IMR-90 (cell line): Measurements from ENCODE around the gene MTCH2. TPM values are rescaled to one million over a fixed set of nuclear protein-coding genes. Genes with fewer than 3 reads are reported as not detected.

Experiments
- ATAC-seq: fragments of 200-7000 bp; cut with Tn5 transposase; 2 replicates; pipeline ENCODE4 v1.9.1; 2020; ENCODE audit warnings: low read depth, mild to moderate bottlenecking, moderate library complexity
- BruUV-seq: library from RNA; stranded (reverse); fragments of 400-500 nt; replicated peaks from 2 replicates; lab custom pipeline; 2021; lab: Mats Ljungman, UMichigan
- CTCF ChIA-PET: fragments of 300-600 bp; formaldehyde crosslinking; extraction: SDS; loops from one replicate; lab custom pipeline; 2021; ENCODE audit warnings: antibody characterized with exemption; lab: Yijun Ruan, JAX
- POLR2A ChIA-PET: fragments of 300-600 bp; sonication (Branson Sonifier 250); formaldehyde crosslinking; loops from one replicate; lab custom pipeline; 2022; ENCODE audit warnings: antibody characterized with exemption; ENCODE audit not compliant: unreplicated experiment; lab: Charles Lee
- DNase-seq: peaks from one replicate; pipeline ENCODE4 v3.0.0; 2013
- H2AFZ ChIP-seq: replicated peaks from 2 replicates; pipeline ENCODE3; 2013; ENCODE audit warnings: low read length, mild to moderate bottlenecking; ENCODE audit not compliant: poor library complexity
- H2AK5ac ChIP-seq: 2 replicates; pipeline ENCODE4 v1.6.1; 2013; ENCODE audit warnings: low read depth, low read length, inconsistent platforms
- H2AK9ac ChIP-seq: replicated peaks from 2 replicates; pipeline ENCODE3; 2013; ENCODE audit warnings: mild to moderate bottlenecking, low read depth, low read length, moderate library complexity; ENCODE audit not compliant: poor library complexity
- H2BK120ac ChIP-seq: 2 replicates; pipeline ENCODE4 v1.6.1; 2013; ENCODE audit warnings: low read depth, low read length, inconsistent platforms
- H2BK15ac ChIP-seq: 3 replicates; pipeline ENCODE4 v1.6.1; 2013; ENCODE audit warnings: low read depth, low read length, inconsistent platforms
- H2BK20ac ChIP-seq: 2 replicates; pipeline ENCODE4 v1.6.1; 2013; ENCODE audit warnings: low read depth, mild to moderate bottlenecking, inconsistent platforms, low read length, moderate library complexity
- H2BK5ac ChIP-seq: 2 replicates; pipeline ENCODE4 v1.6.1; 2013; ENCODE audit warnings: mild to moderate bottlenecking, low read depth, low read length, inconsistent platforms; ENCODE audit not compliant: poor library complexity, severe bottlenecking
- H3K14ac ChIP-seq: replicated peaks from 2 replicates; pipeline ENCODE4 v1.6.1; 2013; ENCODE audit warnings: low read depth, low read length, inconsistent platforms
- H3K18ac ChIP-seq: 2 replicates; pipeline ENCODE4 v1.6.1; 2013; ENCODE audit warnings: low read depth, low read length, control low read depth
- H3K23ac ChIP-seq: 2 replicates; pipeline ENCODE4 v1.6.1; 2013; ENCODE audit warnings: low read depth, low read length, inconsistent platforms
- H3K27ac ChIP-seq: 2 replicates; pipeline ENCODE4 v1.5.1; 2013; ENCODE audit warnings: mild to moderate bottlenecking, control low read depth, low read length; ENCODE audit not compliant: insufficient read depth
- H3K27me3 ChIP-seq: 2 replicates; pipeline ENCODE4 v1.6.1; 2013; ENCODE audit warnings: low read length; ENCODE audit not compliant: control insufficient read depth, insufficient read depth
- H3K36me3 ChIP-seq: 2 replicates; pipeline ENCODE4 v1.6.1; 2013; ENCODE audit warnings: low read length, mixed read lengths; ENCODE audit not compliant: control insufficient read depth, insufficient read depth
- H3K4ac ChIP-seq: 2 replicates; pipeline ENCODE4 v1.6.1; 2013; ENCODE audit warnings: low read depth, low read length, inconsistent platforms
- H3K4me1 ChIP-seq: 2 replicates; pipeline ENCODE4 v1.6.1; 2013; ENCODE audit warnings: low read length, mixed read lengths; ENCODE audit not compliant: control insufficient read depth, insufficient read depth
- H3K4me2 ChIP-seq: 2 replicates; pipeline ENCODE4 v1.6.1; 2013; ENCODE audit warnings: low read depth, mild to moderate bottlenecking, control low read depth, low read length, moderate library complexity
- H3K4me3 ChIP-seq: 2 replicates; pipeline ENCODE4 v1.5.1; 2013; ENCODE audit warnings: low read depth, mild to moderate bottlenecking, control low read depth, low read length, moderate library complexity; ENCODE audit not compliant: insufficient read depth
- H3K56ac ChIP-seq: 2 replicates; pipeline ENCODE4 v1.6.1; 2013; ENCODE audit warnings: low read length, inconsistent platforms; ENCODE audit not compliant: insufficient read depth; ENCODE audit errors: extremely low read depth
- H3K79me1 ChIP-seq, 2 experiments: 2 replicates each; pipeline ENCODE4 v1.6.1; 2013; ENCODE audit warnings: low read length in 2 of 2, inconsistent platforms in 1 of 2, low read depth in 1 of 2
- H3K9ac ChIP-seq: 2 replicates; pipeline ENCODE4 v1.6.1; 2013; ENCODE audit warnings: low read depth, low read length, control low read depth
- H3K9me1 ChIP-seq: 2 replicates; pipeline ENCODE4 v1.6.1; 2013; ENCODE audit warnings: low read length, inconsistent platforms; ENCODE audit not compliant: insufficient read depth
- H3K9me3 ChIP-seq: 2 replicates; pipeline ENCODE4 v1.6.1; 2013; ENCODE audit warnings: low read length; ENCODE audit not compliant: control insufficient read depth, insufficient read depth
- H4K20me1 ChIP-seq: 2 replicates; pipeline ENCODE4 v1.6.1; 2013; ENCODE audit warnings: low read length, inconsistent platforms; ENCODE audit not compliant: insufficient read depth
- H4K5ac ChIP-seq: 2 replicates; pipeline ENCODE4 v1.6.1; 2013; ENCODE audit warnings: mild to moderate bottlenecking, low read depth, low read length, control low read depth
- H4K8ac ChIP-seq, 2 experiments: 2 replicates each; pipeline ENCODE4 v1.6.1; 2013; ENCODE audit warnings: low read depth in 2 of 2, low read length in 2 of 2, control low read depth in 1 of 2, inconsistent platforms in 1 of 2
- H4K91ac ChIP-seq: 2 replicates; pipeline ENCODE4 v1.6.1; 2013; ENCODE audit warnings: low read depth, low read length, inconsistent platforms; ENCODE audit not compliant: insufficient read depth
- BHLHE40 ChIP-seq: fragments of 150-350 bp; IDR thresholded peaks from 2 replicates; pipeline ENCODE4 v1.6.1; 2016; ENCODE audit warnings: mild to moderate bottlenecking, low read depth, low read length
- CEBPB ChIP-seq: IDR thresholded peaks from 2 replicates; pipeline ENCODE4 v1.6.1; 2012; ENCODE audit warnings: low read depth, low read length, improper control_type of control experiment
- CHD1 ChIP-seq: IDR thresholded peaks from 2 replicates; pipeline ENCODE4 v1.6.1; 2012; ENCODE audit warnings: low read depth, low read length, improper control_type of control experiment
- ELK1 ChIP-seq: fragments of 150-350 bp; IDR thresholded peaks from 2 replicates; pipeline ENCODE4 v1.6.1; 2016; ENCODE audit warnings: low read depth, mild to moderate bottlenecking, low read length, moderate library complexity, borderline replicate concordance
- FOS ChIP-seq: fragments of 150-350 bp; IDR thresholded peaks from 2 replicates; pipeline ENCODE4 v1.6.1; 2016; ENCODE audit warnings: low read depth, low read length
- MAFK ChIP-seq: IDR thresholded peaks from 2 replicates; pipeline ENCODE4 v1.6.1; 2012; ENCODE audit warnings: low read depth, low read length, improper control_type of control experiment
- MAZ ChIP-seq: IDR thresholded peaks from 2 replicates; pipeline ENCODE4 v1.6.1; 2012; ENCODE audit warnings: low read depth, mild to moderate bottlenecking, low read length, improper control_type of control experiment, moderate library complexity, borderline replicate concordance
- MXI1 ChIP-seq: IDR thresholded peaks from 2 replicates; pipeline ENCODE4 v1.6.1; 2012; ENCODE audit warnings: low read depth, mild to moderate bottlenecking, low read length, moderate library complexity, borderline replicate concordance
- NFE2L2 ChIP-seq: fragments of 150-350 bp; IDR thresholded peaks from 2 replicates; pipeline ENCODE4 v1.6.1; 2016; ENCODE audit warnings: low read depth, mild to moderate bottlenecking, low read length
- POLR2A ChIP-seq: IDR thresholded peaks from 2 replicates; pipeline ENCODE4 v1.6.1; 2012; ENCODE audit warnings: mild to moderate bottlenecking, low read depth, low read length
- RAD21 ChIP-seq: IDR thresholded peaks from 2 replicates; pipeline ENCODE4 v1.6.1; 2012; ENCODE audit warnings: low read length, improper control_type of control experiment
- RCOR1 ChIP-seq: IDR thresholded peaks from 2 replicates; pipeline ENCODE4 v1.6.1; 2012; ENCODE audit warnings: mild to moderate bottlenecking, low read length, improper control_type of control experiment; ENCODE audit not compliant: insufficient replicate concordance
- RFX5 ChIP-seq: IDR thresholded peaks from 2 replicates; pipeline ENCODE4 v1.8.0; 2012; ENCODE audit warnings: low read depth, mild to moderate bottlenecking, low read length, moderate library complexity
- SMC3 ChIP-seq: fragments of 150-350 bp; IDR thresholded peaks from 2 replicates; pipeline ENCODE4 v1.6.1; 2016; ENCODE audit warnings: low read depth, mild to moderate bottlenecking, antibody characterized with exemption, low read length, moderate library complexity
- USF2 ChIP-seq: fragments of 150-350 bp; IDR thresholded peaks from 2 replicates; pipeline ENCODE4 v1.6.1; 2017; ENCODE audit warnings: mild to moderate bottlenecking, antibody characterized with exemption, low read length, low read depth
- WGBS, 2 experiments: methylation state at CpG; one replicate each; pipeline versions ENCODE4 v1.1.5 to v1.1.7; 2013; ENCODE audit warnings: missing lambda C conversion rate in 2 of 2; ENCODE audit not compliant: insufficient read length in 1 of 2; ENCODE audit errors: extremely low coverage in 2 of 2; 5-methylcytosine and 5-hydroxymethylcytosine counted together
- dilution Hi-C: fragments of 300-500 bp; cut with HindIII; formaldehyde crosslinking; loops from one replicate; pipeline ENCODE4 v1.14.3; 2018; ENCODE audit warnings: low sequenced_read_pairs; ENCODE audit not compliant: unreplicated experiment
- in situ Hi-C: fragments of 300-500 bp; cut with MboI; formaldehyde crosslinking; loops from 3 replicates; pipeline ENCODE4 v1.14.3; 2019; ENCODE audit warnings: low sequenced_read_pairs, inconsistent platforms, mixed read lengths
- intact Hi-C: fragments of 100-400 bp; cut with micrococcal nuclease; formaldehyde crosslinking; loops from 2 replicates; pipeline ENCODE4 v1.10.0; 2022
- polyA plus RNA-seq, 3 experiments: library from polyadenylated mRNA; depleted of rRNA; stranded (reverse); fragments of >200 nt; gene quantifications; 2 replicates each; pipeline ENCODE4 v1.2.3, GENCODE V29; 2012; ENCODE audit warnings: low replicate concordance in 1 of 3
- total RNA-seq: library from RNA; depleted of rRNA; stranded (reverse); fragments of >200 nt; gene quantifications from 2 replicates; pipeline ENCODE4 v1.2.3, GENCODE V29; 2012

The MTCH2 gene
- total and polyA plus RNA-seq, 2 of the 4 experiments (the other 2 are of a cell fraction): 103 to 163 TPM

GRCh38 chr11:47620836-47621378, 21.5 kb downstream of the MTCH2 start:
- Histone ChIP-seq H3K36me3 (peaks cover 27% of the 10 kb centered on the region), H3K79me1 (peaks cover 0 to 9% of the 10 kb centered on the region in 2 experiments; a peak in 1 of 4 replicates), H3K9ac (no peak overlapping the region), H3K4me1 (peaks cover 4% of the 10 kb centered on the region), H3K18ac (no peak overlapping the region), H4K5ac (no peak overlapping the region), H3K27ac (no peak overlapping the region), H2BK15ac (no peak overlapping the region), H3K4ac (no peak overlapping the region), H3K23ac (no peak overlapping the region), H4K91ac (no peak overlapping the region), H2AK5ac (no peak overlapping the region), H3K9me3 (no peaks in the 10 kb centered on the region), H2BK5ac (no peak overlapping the region), H4K20me1 (peaks cover 9% of the 10 kb centered on the region), H2BK120ac (no peak overlapping the region), H2BK20ac (no peak overlapping the region), H3K4me3 (no peak overlapping the region), H3K4me2 (no peak overlapping the region), H4K8ac (no peak overlapping the region), H3K14ac (no peak overlapping the region), H3K27me3 (no peaks in the 10 kb centered on the region), H3K56ac (no peak overlapping the region), H2AFZ (no peak overlapping the region), H2AK9ac (no peak overlapping the region), H3K9me1 (0 out of 2 replicates have a peak, but pooled peaks cover 3% of the 10 kb centered on the region)
- dilution Hi-C loops: no loop called here
- CTCF ChIA-PET: interaction anchor here (1.4 kb wide), 1 partner anchor 17 kb away, joined by 3 read pairs; no protein-coding TSS in a partner anchor
- ATAC-seq (no peak), DNase-seq (no peak)
- TF ChIP-seq ELK1 (no peak), CEBPB (no peak), MAFK (no peak), RCOR1 (no peak), MAZ (no peak), CHD1 (no peak), NFE2L2 (no peak), RFX5 (no peak), RAD21 (no peak), SMC3 (no peak), USF2 (no peak), BHLHE40 (no peak), FOS (no peak), MXI1 (no peak), POLR2A (no peak)
- no CpG with 5 or more reads among the region's 2 CpGs for WGBS, 2 experiments
- no TSS peak for BruUV-seq
- POLR2A ChIA-PET: no interaction called here
- in situ Hi-C loops: no loop called here
- intact Hi-C loops: loop anchor here (10.0 kb wide), 1 partner anchor 204 kb away; no protein-coding TSS in a partner anchor
